Mucosa of rectum (tissue), 2 donors: ENCODE measurements around the gene ABHD17C.

ENCODE experiments used
- H3K27ac ChIP-seq, 2 donors: one replicate each; pipeline ENCODE4 v1.7.0; 2013; ENCODE audit warnings: inconsistent platforms in 2 of 2, low read depth in 2 of 2, low read length in 2 of 2
- H3K27me3 ChIP-seq, 2 donors: one replicate each; pipeline ENCODE4 v1.7.0; 2013; ENCODE audit warnings: low read length in 2 of 2; ENCODE audit not compliant: control insufficient read depth in 2 of 2, insufficient read depth in 2 of 2
- H3K36me3 ChIP-seq, 2 donors: one replicate each; pipeline ENCODE4 v1.7.0; 2013; ENCODE audit warnings: low read length in 2 of 2; ENCODE audit not compliant: control insufficient read depth in 2 of 2, insufficient read depth in 2 of 2
- H3K4me1 ChIP-seq, 2 donors: one replicate each; pipeline ENCODE4 v1.7.0; 2013; ENCODE audit warnings: low read length in 2 of 2, mild to moderate bottlenecking in 1 of 2; ENCODE audit not compliant: control insufficient read depth in 2 of 2, insufficient read depth in 2 of 2
- H3K4me3 ChIP-seq, 2 donors: one replicate each; pipeline ENCODE4 v1.7.0; 2013; ENCODE audit warnings: low read length in 2 of 2
- H3K9ac ChIP-seq, 2 donors: one replicate each; pipeline ENCODE4 v1.7.0; 2013; ENCODE audit warnings: low read length in 2 of 2, low read depth in 1 of 2, mild to moderate bottlenecking in 1 of 2
- H3K9me3 ChIP-seq, 2 donors: one replicate each; pipeline ENCODE4 v1.7.0; 2013; ENCODE audit warnings: low read length in 2 of 2; ENCODE audit not compliant: control insufficient read depth in 2 of 2
- donor health status: healthy.
- donor health status: Normal muscosa, but diverticular disease.

ABHD17C gene

GRCh38 chr15:80689294-80689693 is 5.8 kb upstream of the ABHD17C start:
- H3K9ac ChIP-seq, result no peak overlapping the region
- no peaks in the 10 kb centered on the region for H3K9me3 ChIP-seq
- no peak overlapping the region for H3K27ac ChIP-seq
- H3K36me3 ChIP-seq, result no peaks in the 10 kb centered on the region
- H3K4me3 ChIP-seq, result no peak overlapping the region
- peaks cover 0 to 21% of the 10 kb centered on the region in 2 donors for H3K4me1 ChIP-seq
- H3K27me3 ChIP-seq, result no peaks in the 10 kb centered on the region

GRCh38 chr15:80689716-80690115 is 5.4 kb upstream of the ABHD17C start:
- no peaks in the 10 kb centered on the region for H3K27me3 ChIP-seq
- no peak overlapping the region for H3K4me3 ChIP-seq
- H3K4me1 ChIP-seq, result peaks cover 0 to 20% of the 10 kb centered on the region in 2 donors
- no peak overlapping the region for H3K27ac ChIP-seq
- H3K36me3 ChIP-seq, result no peaks in the 10 kb centered on the region
- H3K9ac ChIP-seq, result no peak overlapping the region
- H3K9me3 ChIP-seq, result no peaks in the 10 kb centered on the region

- H3K4me3 ChIP-seq, result no peak overlapping the region
- peaks cover 0 to 10% of the 10 kb centered on the region in 2 donors for H3K4me1 ChIP-seq
- H3K27me3 ChIP-seq, result no peaks in the 10 kb centered on the region
- H3K36me3 ChIP-seq, result no peaks in the 10 kb centered on the region
- no peak overlapping the region for H3K9ac ChIP-seq
- no peaks in the 10 kb centered on the region for H3K9me3 ChIP-seq
- H3K27ac ChIP-seq, result no peak overlapping the region
Measured at GRCh38 chr15:80691575-80691974, 3.5 kb upstream of the ABHD17C start.

GRCh38 chr15:80693682-80694610 is 1.2 kb upstream of the ABHD17C start:
- Histone ChIP-seq H3K27ac (peak overlapping the region; percentile 85 to 91), H3K9me3 (no peaks in the 10 kb centered on the region), H3K36me3 (no peaks in the 10 kb centered on the region)

GRCh38 chr15:80694611-80695098 is 455 bp upstream of the ABHD17C start:
- H3K9me3 ChIP-seq, result no peaks in the 10 kb centered on the region
- peak overlapping the region; percentile 85 to 91 for H3K27ac ChIP-seq
- peaks cover 0 to 5% of the 10 kb centered on the region in 2 donors for H3K36me3 ChIP-seq
- H3K27me3 ChIP-seq, result no peaks in the 10 kb centered on the region
- peak overlapping the region; percentile 69 to 85 for H3K4me3 ChIP-seq
- H3K4me1 ChIP-seq, result peaks cover 5 to 22% of the 10 kb centered on the region in 2 donors
- H3K9ac ChIP-seq, result peak overlapping the region; percentile 68 to 83

More at GRCh38 chr15:80693682-80694610, 1.2 kb upstream of the ABHD17C start:
- peak overlapping the region; percentile 69 to 85 for H3K4me3 ChIP-seq
- H3K27me3 ChIP-seq, result no peaks in the 10 kb centered on the region
- H3K9ac ChIP-seq, result peak overlapping the region; percentile 68 to 83
- peaks cover 4 to 17% of the 10 kb centered on the region in 2 donors for H3K4me1 ChIP-seq

GRCh38 chr15:80695911-80696661 is 976 bp downstream of the ABHD17C start:
- H3K9me3 ChIP-seq, result no peaks in the 10 kb centered on the region
- peaks cover 5 to 26% of the 10 kb centered on the region in 2 donors for H3K4me1 ChIP-seq
- peaks cover 0 to 6% of the 10 kb centered on the region in 2 donors for H3K36me3 ChIP-seq
- H3K9ac ChIP-seq, result peak overlapping the region; percentile 89 to 94
- H3K27me3 ChIP-seq, result no peaks in the 10 kb centered on the region
- peak overlapping the region; percentile 89 to 93 for H3K4me3 ChIP-seq
- peak overlapping the region; percentile 81 to 96 for H3K27ac ChIP-seq

GRCh38 chr15:80697075-80697685 is 2.1 kb downstream of the ABHD17C start:
- Histone ChIP-seq H3K9me3 (no peaks in the 10 kb centered on the region), H3K4me1 (peaks cover 5 to 31% of the 10 kb centered on the region in 2 donors), H3K27ac (peak overlapping the region; percentile 81 to 96), H3K27me3 (no peaks in the 10 kb centered on the region), H3K4me3 (peak overlapping the region; percentile 89 to 93), H3K36me3 (peaks cover 0 to 6% of the 10 kb centered on the region in 2 donors), H3K9ac (peak overlapping the region; percentile 89 to 94)

GRCh38 chr15:80698676-80699075 is 3.6 kb downstream of the ABHD17C start:
- Histone ChIP-seq H3K27me3 (no peaks in the 10 kb centered on the region), H3K36me3 (peaks cover 0 to 6% of the 10 kb centered on the region in 2 donors), H3K27ac (peak overlapping the region in 1 of 2 donors; percentile 96), H3K9ac (no peak overlapping the region), H3K4me3 (peak overlapping the region; percentile 16 to 21), H3K4me1 (peaks cover 11 to 30% of the 10 kb centered on the region in 2 donors), H3K9me3 (no peaks in the 10 kb centered on the region)

GRCh38 chr15:80699981-80700380 is 4.9 kb downstream of the ABHD17C start:
- peaks cover 4 to 6% of the 10 kb centered on the region in 2 donors for H3K36me3 ChIP-seq
- H3K27me3 ChIP-seq, result no peaks in the 10 kb centered on the region
- no peak overlapping the region for H3K27ac ChIP-seq
- H3K9me3 ChIP-seq, result no peaks in the 10 kb centered on the region
- H3K4me1 ChIP-seq, result peaks cover 16 to 28% of the 10 kb centered on the region in 2 donors
- no peak overlapping the region for H3K4me3 ChIP-seq
- no peak overlapping the region for H3K9ac ChIP-seq
